Activated naive CD4-positive, alpha-beta T cell treated with anti-CD3 and anti-CD28 coated beads, Interleukin-2, amount 50 U/mL, for 16 hours (primary cell): ENCODE measurements around the gene SH2D5.
"Not testable (repeated sequence)": the region's sequence is repeated elsewhere in the genome, so short reads cannot be mapped to it uniquely, and the experiment has no call there.

Source experiments
- DNase-seq: peaks from one replicate; pipeline ENCODE4 v3.0.0-alpha.2; 2020

SH2D5 gene

GRCh38 chr1:20689645-20690056 lies 42.9 kb downstream of the SH2D5 start:
- no peak for DNase-seq

DNA sequence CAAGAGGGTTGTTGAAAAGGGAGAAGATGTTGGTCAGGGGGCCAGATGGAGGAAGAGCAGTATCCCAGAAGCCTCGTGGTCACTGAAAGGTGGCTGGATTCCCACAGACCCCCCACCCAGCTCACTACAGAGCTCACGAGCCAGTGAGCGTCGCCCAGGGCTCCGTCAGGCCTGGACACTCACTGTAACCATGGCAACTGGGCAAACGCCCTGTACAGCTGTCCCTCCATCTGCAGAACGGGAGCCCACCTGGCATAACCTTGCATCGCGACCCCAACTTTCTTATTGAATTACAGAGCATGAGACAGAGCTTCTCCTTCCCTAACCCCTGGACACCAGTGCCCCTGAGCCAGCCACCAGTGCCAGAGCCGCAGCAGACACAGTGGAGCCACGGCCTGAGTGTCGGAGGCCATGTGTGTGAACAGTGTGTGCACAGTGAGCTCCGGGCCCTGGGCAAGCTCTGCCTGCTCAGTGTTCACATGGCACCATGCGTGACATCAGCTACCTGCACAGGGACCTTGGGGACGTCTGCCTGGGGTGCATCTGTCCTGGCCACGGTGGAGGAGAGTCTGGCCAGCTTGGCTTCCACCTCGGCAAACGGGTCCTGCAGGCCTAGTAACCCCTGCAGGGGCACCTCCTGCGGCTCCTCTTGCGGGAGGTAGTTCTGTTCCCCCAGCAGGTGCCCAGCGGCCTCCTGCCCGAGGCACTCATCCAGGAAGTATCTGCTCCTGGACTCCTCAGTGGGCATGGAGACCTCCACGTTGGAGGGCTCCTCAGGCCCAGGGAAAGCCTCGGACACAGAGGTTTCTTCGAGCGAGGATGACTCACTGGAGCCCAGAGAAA lies 45.4 kb downstream of the SH2D5 start:
- no peak for DNase-seq

- DNase-seq: no peak
Measured at GRCh38 chr1:20685741-20686140, 46.8 kb downstream of the SH2D5 start.

DNA sequence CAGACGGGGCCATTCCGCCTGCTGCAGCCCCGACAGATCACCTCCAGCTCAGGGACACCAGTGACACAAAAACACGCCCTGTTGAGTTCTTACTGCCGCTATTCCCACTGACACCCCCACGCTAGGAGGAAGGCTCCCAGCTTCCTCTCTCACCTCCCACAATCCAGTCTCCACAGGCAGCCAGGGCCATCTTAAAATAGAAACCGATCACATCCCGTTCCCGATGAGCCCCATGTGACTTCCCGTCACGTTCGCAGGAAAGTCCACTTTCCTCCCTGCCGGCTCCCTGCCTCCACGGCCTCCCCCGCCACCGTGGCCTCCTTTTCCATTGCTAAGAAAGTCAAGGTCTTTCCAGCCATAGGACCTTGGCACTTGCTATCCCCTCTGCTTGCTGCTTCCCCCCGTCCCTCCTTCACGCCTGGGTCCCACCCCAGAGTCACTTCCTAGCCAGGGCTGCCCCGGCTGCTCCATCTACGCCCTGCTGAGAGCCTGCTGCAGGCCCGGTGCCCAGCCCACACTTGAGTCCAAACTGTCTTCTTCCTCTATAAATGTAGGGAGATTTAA lies 47.3 kb downstream of the SH2D5 start:
- DNase-seq: no peak

- DNase-seq: no peak
Measured at GRCh38 chr1:20684651-20685050, 47.9 kb downstream of the SH2D5 start.

DNA sequence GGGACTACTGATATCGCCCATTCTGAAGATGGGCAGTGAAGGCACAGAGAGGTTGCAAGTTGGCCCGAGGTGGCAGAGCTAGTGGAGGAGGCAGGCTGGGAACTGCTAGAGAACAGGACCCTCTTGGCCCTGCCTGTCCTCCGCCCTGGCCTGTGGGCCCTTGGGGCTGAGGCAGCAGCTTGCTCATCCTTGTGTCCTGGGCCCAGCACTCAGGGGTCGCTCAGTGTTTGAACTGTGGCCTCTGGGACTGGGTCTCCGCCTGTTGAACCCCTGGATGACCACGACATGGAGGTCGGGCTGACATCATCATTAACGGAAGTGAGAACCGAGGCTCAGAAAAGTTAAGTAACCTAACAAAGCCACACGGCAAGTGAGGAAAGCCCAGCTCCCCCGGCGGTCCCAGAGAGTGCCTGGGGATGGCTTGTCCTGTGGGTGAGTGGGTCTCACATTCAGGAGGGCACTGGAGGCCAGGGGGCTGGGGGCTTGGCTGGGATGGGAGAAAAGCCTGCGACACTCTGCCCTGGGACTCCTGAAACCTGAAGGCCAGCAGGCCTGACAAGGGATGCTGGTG lies 48.4 kb downstream of the SH2D5 start:
- no peak for DNase-seq

DNA sequence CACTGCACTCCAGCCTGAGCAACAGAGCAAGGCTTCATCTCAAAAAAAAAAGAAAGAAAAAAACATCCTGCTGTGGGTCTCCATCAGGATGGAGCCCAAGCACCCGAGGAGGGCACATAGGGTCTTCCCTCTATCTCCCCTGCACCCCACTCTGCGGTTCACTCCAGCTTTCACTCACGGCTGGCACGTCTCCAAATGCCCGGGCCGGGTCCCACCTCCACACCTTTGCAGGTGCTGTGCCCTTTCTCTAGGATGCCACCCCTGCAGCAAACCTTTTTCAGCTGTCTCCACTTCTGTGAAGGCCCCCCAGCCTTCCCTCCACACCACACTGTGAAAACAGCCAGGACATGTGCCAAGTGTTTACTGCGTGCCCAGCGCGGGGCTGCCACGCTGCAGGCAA lies 48.9 kb downstream of the SH2D5 start:
- no peak for DNase-seq

DNA sequence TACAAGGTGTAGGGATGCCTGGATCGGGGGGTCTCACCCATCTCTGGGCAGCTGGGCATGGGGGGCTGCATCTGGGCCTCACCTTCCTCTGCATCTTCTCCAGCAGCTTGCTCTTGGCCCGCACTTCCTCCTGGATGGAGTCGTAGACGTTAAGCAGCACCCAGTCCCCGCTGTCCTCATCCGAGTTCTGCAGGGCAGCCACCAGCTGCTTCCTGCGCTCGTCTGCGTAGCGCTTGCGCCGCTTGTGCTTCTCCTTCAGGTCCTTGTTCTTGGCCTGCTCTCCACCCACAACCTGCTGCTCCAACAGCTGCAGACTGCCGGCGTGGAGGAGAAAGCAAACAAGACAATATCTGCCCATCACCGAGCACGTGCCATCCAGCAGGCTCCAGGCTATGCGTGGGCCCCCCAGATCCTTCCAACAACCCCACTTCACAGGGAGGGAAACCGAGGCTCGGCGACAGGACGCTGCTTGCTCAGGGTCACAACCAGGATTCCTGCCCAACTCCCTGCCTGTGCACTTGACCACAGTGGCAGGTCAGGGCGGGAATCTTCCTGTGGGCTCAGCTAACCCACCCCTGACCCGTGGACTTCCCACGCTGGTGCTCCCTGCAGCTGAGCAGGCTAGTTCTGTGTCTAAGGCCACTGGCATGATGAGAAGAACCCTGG lies 49.8 kb downstream of the SH2D5 start:
- DNase-seq: no peak

- DNase-seq: no peak
Measured at GRCh38 chr1:20681999-20682398, 50.5 kb downstream of the SH2D5 start.

DNA sequence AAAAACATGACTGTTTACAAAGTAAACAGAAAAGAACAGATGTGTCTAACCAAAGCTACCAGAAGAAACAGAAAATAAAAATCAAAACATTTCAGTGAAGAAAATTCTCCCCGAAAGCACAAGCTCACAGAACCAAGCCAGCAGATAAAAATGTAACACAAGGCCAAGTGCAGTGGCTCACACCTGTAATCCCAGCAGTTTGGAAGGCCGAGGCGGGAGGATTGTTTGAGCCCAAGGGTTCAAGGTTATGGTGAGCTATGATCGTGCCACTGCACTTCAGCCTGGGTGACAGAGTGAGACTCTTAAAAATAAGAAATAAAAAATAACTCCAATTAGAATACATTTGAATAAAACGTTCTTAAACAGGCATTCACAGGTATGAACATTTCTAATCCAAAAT lies 52.2 kb downstream of the SH2D5 start:
- DNase-seq: no peak

- DNase-seq: no peak
Measured at GRCh38 chr1:20678599-20678998, 53.9 kb downstream of the SH2D5 start.

GRCh38 chr1:20673626-20674025 lies 58.9 kb downstream of the SH2D5 start:
- not testable (repeated sequence) for DNase-seq

GRCh38 chr1:20672265-20672632 lies 60.3 kb downstream of the SH2D5 start:
- DNase-seq: no peak

DNA sequence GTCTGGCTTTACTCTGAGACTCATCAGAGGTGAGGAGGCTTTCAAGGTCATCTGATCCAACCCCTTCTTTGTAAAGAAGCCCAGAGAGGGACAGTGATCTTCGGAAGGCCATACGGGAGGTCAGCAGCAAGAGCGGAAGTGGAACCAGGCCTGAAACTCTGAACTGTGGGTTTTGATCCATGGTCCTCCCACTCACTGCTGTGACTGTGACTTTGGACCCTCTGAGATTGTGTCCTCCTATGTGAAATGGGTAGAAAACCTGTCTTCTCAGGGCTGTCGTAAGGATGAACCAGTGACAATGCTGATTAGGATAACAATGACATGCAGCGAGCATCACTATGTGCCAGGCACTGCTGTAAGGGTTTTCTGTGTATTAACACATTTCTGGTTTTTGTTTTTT lies 61.6 kb downstream of the SH2D5 start:
- DNase-seq: no peak
